SU-DHL-6 (cell line): Measurements from ENCODE around the gene IDH3B.

ENCODE experiments used
- EZH2phosphoT487 ChIP-seq: fragments of 200-600 bp; sonication (generic), shearing (Covaris generic); conservative IDR thresholded peaks from 2 replicates; pipeline ENCODE4 v1.6.1; 2018; ENCODE audit warnings: mild to moderate bottlenecking, antibody characterized with exemption, low read length, moderate library complexity, mixed read lengths
- TF ChIP-seq, protein P1 (sequence below): fragments of 200-600 bp; sonication (generic); IDR thresholded peaks from one replicate; pipeline ENCODE4 v1.5.1; 2017; ENCODE audit warnings: antibody characterized with exemption, mild to moderate bottlenecking, low read length, moderate library complexity; ENCODE audit not compliant: insufficient read depth, poor library complexity, severe bottlenecking

DNA sequence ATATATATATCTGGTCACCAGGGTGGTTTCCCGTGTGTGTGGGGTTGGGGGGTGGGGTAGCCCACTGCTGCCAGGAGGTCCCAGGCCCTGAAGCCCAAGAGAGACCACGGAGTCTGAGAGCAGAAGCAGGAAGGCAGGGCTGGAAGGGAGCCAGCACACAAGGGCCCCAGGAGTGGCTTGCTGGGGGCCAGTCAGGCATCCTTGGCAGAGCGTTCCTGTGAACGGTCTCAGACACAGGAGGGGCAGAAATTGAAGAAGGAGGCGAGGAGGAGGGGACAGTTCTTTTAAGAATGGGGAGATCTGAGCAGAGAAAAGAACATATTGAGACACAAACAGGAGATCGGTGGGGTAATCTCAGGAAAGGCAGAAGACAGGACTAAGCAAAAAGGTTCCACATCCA lies 26.7 kb upstream of the IDH3B start:
- TF ChIP-seq, protein P1, sequence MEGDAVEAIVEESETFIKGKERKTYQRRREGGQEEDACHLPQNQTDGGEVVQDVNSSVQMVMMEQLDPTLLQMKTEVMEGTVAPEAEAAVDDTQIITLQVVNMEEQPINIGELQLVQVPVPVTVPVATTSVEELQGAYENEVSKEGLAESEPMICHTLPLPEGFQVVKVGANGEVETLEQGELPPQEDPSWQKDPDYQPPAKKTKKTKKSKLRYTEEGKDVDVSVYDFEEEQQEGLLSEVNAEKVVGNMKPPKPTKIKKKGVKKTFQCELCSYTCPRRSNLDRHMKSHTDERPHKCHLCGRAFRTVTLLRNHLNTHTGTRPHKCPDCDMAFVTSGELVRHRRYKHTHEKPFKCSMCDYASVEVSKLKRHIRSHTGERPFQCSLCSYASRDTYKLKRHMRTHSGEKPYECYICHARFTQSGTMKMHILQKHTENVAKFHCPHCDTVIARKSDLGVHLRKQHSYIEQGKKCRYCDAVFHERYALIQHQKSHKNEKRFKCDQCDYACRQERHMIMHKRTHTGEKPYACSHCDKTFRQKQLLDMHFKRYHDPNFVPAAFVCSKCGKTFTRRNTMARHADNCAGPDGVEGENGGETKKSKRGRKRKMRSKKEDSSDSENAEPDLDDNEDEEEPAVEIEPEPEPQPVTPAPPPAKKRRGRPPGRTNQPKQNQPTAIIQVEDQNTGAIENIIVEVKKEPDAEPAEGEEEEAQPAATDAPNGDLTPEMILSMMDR, result no peak
- no peak for TF ChIP-seq EZH2phosphoT487
